BLaER1 treated with 17β-estradiol and CSF1 and Interleukin-3, amounts not matched to agents 10 nM and 100 nM (cell line): Measurements from ENCODE around the gene PLAGL2.
"Not testable (repeated sequence)": the region's sequence is repeated elsewhere in the genome, so short reads cannot be mapped to it uniquely, and the experiment has no call there.

ENCODE experiments used
- H3K27ac ChIP-seq, 11 experiments: shearing (Covaris generic); formaldehyde crosslinking; 2 replicates each; pipeline ENCODE4 v1.8.1; 2022
- H3K27me3 ChIP-seq, 11 experiments: shearing (Covaris generic); formaldehyde crosslinking; 2 replicates each; pipeline ENCODE4 v1.8.1; 2022
- H3K36me3 ChIP-seq, 11 experiments: shearing (Covaris generic); formaldehyde crosslinking; 2 replicates each; pipeline ENCODE4 v1.8.1; 2022
- H3K4me1 ChIP-seq, 10 experiments: shearing (Covaris generic); formaldehyde crosslinking; 2 replicates each; pipeline ENCODE4 v1.8.1; 2022
- H3K4me2 ChIP-seq, 11 experiments: shearing (Covaris generic); formaldehyde crosslinking; 2 replicates each; pipeline ENCODE4 v1.8.1; 2022
- H3K4me3 ChIP-seq, 10 experiments: shearing (Covaris generic); formaldehyde crosslinking; 2 replicates each; pipeline ENCODE4 v1.8.1; 2022
- H3K9ac ChIP-seq, 11 experiments: shearing (Covaris generic); formaldehyde crosslinking; 2 replicates each; pipeline ENCODE4 v1.8.1; 2022
- H3K9me3 ChIP-seq, 11 experiments: shearing (Covaris generic); formaldehyde crosslinking; replicated peaks in 1 of 11; 2 replicates each; pipeline ENCODE4 v1.8.1; 2022
- H4K20me1 ChIP-seq, 11 experiments: shearing (Covaris generic); formaldehyde crosslinking; 2 replicates each; pipeline ENCODE4 v1.8.1; 2022
- Cebpa-rat ChIP-seq, 11 experiments: shearing (Covaris generic); IDR thresholded peaks; 2 replicates each; pipeline ENCODE4 v1.8.1; 2022

The PLAGL2 gene

GRCh38 chr20:32207626-32208498 is at the start of gene PLAGL2, which contains the start of gene POFUT1:
Gene PLAGL2, minus strand, starts transcription at chr20:32207743. Its CDS starts 5,565 bp downstream, at chr20:32202178.
Gene POFUT1, plus strand, starts transcription at chr20:32207880. Its CDS starts 62 bp downstream, at chr20:32207942.
- Histone ChIP-seq H3K4me3 (peak within 1 kb of the TSS; percentile 92 to 100 (median 98)), H3K4me1 (peaks cover 51 to 75% (median 59%) of the 10 kb centered on the region in 10 experiments), H3K9me3 (no peaks in the 10 kb centered on the region), H4K20me1 (peaks cover 22 to 45% (median 43%) of the 10 kb centered on the region in 11 experiments), H3K9ac (peak within 1 kb of the TSS; percentile 90 to 100 (median 98)), H3K27me3 (no peaks in the 10 kb centered on the region), H3K36me3 (peaks cover 40 to 58% (median 52%) of the 10 kb centered on the region in 11 experiments), H3K27ac (peak within 1 kb of the TSS; percentile 89 to 98 (median 96)), H3K4me2 (peak within 1 kb of the TSS; percentile 94 to 99 (median 98))
- TF ChIP-seq Cebpa-rat (IDR thresholded peaks at IDR 0.05): no peak

- H3K27me3 ChIP-seq: no peaks in the 10 kb centered on the region
- peaks cover 10 to 39% (median 20%) of the 10 kb centered on the region in 10 experiments for H3K4me1 ChIP-seq
- no peaks in the 10 kb centered on the region for H4K20me1 ChIP-seq
- H3K9ac ChIP-seq: no peak overlapping the region
- H3K4me2 ChIP-seq: no peak overlapping the region
- no peaks in the 10 kb centered on the region; a peak in 2 of 22 replicates for H3K9me3 ChIP-seq
- TF ChIP-seq Cebpa-rat (IDR thresholded peaks at IDR 0.05): no peak
- H3K27ac ChIP-seq: no peak overlapping the region
- H3K36me3 ChIP-seq: no peaks in the 10 kb centered on the region
- no peak overlapping the region for H3K4me3 ChIP-seq
Measured at GRCh38 chr20:32252189-32252588, 44.6 kb upstream of the PLAGL2 start.

GRCh38 chr20:32251470-32251869 is 43.9 kb upstream of the PLAGL2 start:
- TF ChIP-seq Cebpa-rat (IDR thresholded peaks at IDR 0.05): no peak
- no peaks in the 10 kb centered on the region for H4K20me1 ChIP-seq

GRCh38 chr20:32249030-32249738 is 41.6 kb upstream of the PLAGL2 start:
- no peak for TF ChIP-seq Cebpa-rat (IDR thresholded peaks at IDR 0.05)
- Histone ChIP-seq H3K27ac (no peak overlapping the region), H3K9me3 (no peaks in the 10 kb centered on the region; a peak in 2 of 22 replicates), H4K20me1 (no peaks in the 10 kb centered on the region), H3K4me3 (no peak overlapping the region), H3K4me2 (peak overlapping the region in 3 of 11 experiments; percentile 30 to 54 (median 38); a peak in 7 of 22 replicates), H3K36me3 (no peaks in the 10 kb centered on the region), H3K27me3 (no peaks in the 10 kb centered on the region), H3K9ac (no peak overlapping the region), H3K4me1 (peaks cover 10 to 23% (median 21%) of the 10 kb centered on the region in 10 experiments; a peak in 19 of 20 replicates)

More at GRCh38 chr20:32251470-32251869, 43.9 kb upstream of the PLAGL2 start:
- Histone ChIP-seq H3K4me3 (no peak overlapping the region), H3K27me3 (no peaks in the 10 kb centered on the region), H3K9me3 (no peaks in the 10 kb centered on the region; a peak in 2 of 22 replicates), H3K4me2 (no peak overlapping the region), H3K36me3 (no peaks in the 10 kb centered on the region), H3K9ac (no peak overlapping the region), H3K4me1 (peaks cover 13 to 35% (median 21%) of the 10 kb centered on the region in 10 experiments), H3K27ac (no peak overlapping the region)

GRCh38 chr20:32248043-32248442 is 40.5 kb upstream of the PLAGL2 start:
- H3K27me3 ChIP-seq: no peaks in the 10 kb centered on the region
- H3K9me3 ChIP-seq: no peaks in the 10 kb centered on the region
- H3K4me3 ChIP-seq: no peak overlapping the region
- peaks cover 10 to 23% (median 21%) of the 10 kb centered on the region in 10 experiments; a peak in 19 of 20 replicates for H3K4me1 ChIP-seq
- H3K9ac ChIP-seq: peak overlapping the region in 2 of 11 experiments; percentile 7 to 11; a peak in 1 of 22 replicates
- H3K4me2 ChIP-seq: peak overlapping the region in 10 of 11 experiments; percentile 5 to 55 (median 38); a peak in 13 of 22 replicates
- peak overlapping the region in 8 of 11 experiments; percentile 1 to 53 (median 17); a peak in 10 of 22 replicates for H3K27ac ChIP-seq
- TF ChIP-seq Cebpa-rat (IDR thresholded peaks at IDR 0.05): no peak
- H3K36me3 ChIP-seq: no peaks in the 10 kb centered on the region
- H4K20me1 ChIP-seq: no peaks in the 10 kb centered on the region

GRCh38 chr20:32246208-32246607 is 38.7 kb upstream of the PLAGL2 start:
- H3K4me1 ChIP-seq: peaks cover 10 to 30% (median 22%) of the 10 kb centered on the region in 10 experiments; a peak in 19 of 20 replicates
- not testable (repeated sequence) for H3K9ac ChIP-seq, H4K20me1 ChIP-seq, H3K9me3 ChIP-seq, H3K4me3 ChIP-seq, H3K4me2 ChIP-seq, H3K36me3 ChIP-seq, H3K27me3 ChIP-seq, H3K27ac ChIP-seq

GRCh38 chr20:32244959-32245358 is 37.4 kb upstream of the PLAGL2 start:
- Histone ChIP-seq H3K4me1 (peaks cover 17 to 42% (median 34%) of the 10 kb centered on the region in 10 experiments), H3K27ac (no peak overlapping the region), H3K4me3 (no peak overlapping the region), H3K27me3 (no peaks in the 10 kb centered on the region), H3K36me3 (no peaks in the 10 kb centered on the region), H3K4me2 (no peak overlapping the region), H4K20me1 (no peaks in the 10 kb centered on the region), H3K9me3 (no peaks in the 10 kb centered on the region), H3K9ac (no peak overlapping the region)
- no peak for TF ChIP-seq Cebpa-rat (IDR thresholded peaks at IDR 0.05)

GRCh38 chr20:32244150-32244823 is 36.7 kb upstream of the PLAGL2 start:
- no peaks in the 10 kb centered on the region for H3K27me3 ChIP-seq
- H3K27ac ChIP-seq: no peak overlapping the region
- H3K36me3 ChIP-seq: no peaks in the 10 kb centered on the region
- H3K9me3 ChIP-seq: no peaks in the 10 kb centered on the region
- H3K4me1 ChIP-seq: peaks cover 24 to 45% (median 38%) of the 10 kb centered on the region in 10 experiments
- TF ChIP-seq Cebpa-rat (IDR thresholded peaks at IDR 0.05): no peak
- H3K4me2 ChIP-seq: no peak overlapping the region
- no peak overlapping the region for H3K4me3 ChIP-seq
- no peak overlapping the region for H3K9ac ChIP-seq
- H4K20me1 ChIP-seq: no peaks in the 10 kb centered on the region
